DND-41 (cell line): Measurements from ENCODE around the gene TUBGCP3.

Experiments used
- EZH2 ChIP-seq: IDR thresholded peaks from 3 replicates; pipeline ENCODE4 v1.6.1; 2012; ENCODE audit warnings: borderline replicate concordance, low read depth, mild to moderate bottlenecking, moderate library complexity, low read length, inconsistent platforms; ENCODE audit not compliant: severe bottlenecking
- TF ChIP-seq, protein P1 (sequence below): IDR thresholded peaks from 2 replicates; pipeline ENCODE4 v1.5.1; 2012; ENCODE audit warnings: borderline replicate concordance, low read length, moderate library complexity, mild to moderate bottlenecking; ENCODE audit not compliant: poor library complexity, severe bottlenecking; ENCODE audit errors: extremely low read depth

DNA sequence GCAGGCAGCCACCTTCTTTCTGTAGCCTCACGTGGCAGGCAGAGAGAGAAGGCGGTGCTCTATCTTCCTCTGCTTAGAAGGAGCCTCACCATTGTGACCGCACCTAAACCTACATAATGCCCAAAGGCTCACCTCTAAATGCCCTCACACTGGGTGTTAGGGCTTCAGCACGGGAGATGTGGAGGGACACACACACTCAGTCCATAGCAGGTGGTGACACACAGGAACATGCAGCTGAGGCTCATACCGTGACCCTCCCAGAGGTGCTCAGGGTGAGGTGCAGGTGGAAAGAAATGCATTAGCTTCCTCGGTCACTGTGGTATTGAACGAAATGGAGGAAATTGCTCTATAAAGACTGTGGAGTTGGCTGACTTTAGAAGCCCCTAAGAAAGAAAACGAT, 37.7 kb upstream of the TUBGCP3 start:
- TF ChIP-seq, protein P1, sequence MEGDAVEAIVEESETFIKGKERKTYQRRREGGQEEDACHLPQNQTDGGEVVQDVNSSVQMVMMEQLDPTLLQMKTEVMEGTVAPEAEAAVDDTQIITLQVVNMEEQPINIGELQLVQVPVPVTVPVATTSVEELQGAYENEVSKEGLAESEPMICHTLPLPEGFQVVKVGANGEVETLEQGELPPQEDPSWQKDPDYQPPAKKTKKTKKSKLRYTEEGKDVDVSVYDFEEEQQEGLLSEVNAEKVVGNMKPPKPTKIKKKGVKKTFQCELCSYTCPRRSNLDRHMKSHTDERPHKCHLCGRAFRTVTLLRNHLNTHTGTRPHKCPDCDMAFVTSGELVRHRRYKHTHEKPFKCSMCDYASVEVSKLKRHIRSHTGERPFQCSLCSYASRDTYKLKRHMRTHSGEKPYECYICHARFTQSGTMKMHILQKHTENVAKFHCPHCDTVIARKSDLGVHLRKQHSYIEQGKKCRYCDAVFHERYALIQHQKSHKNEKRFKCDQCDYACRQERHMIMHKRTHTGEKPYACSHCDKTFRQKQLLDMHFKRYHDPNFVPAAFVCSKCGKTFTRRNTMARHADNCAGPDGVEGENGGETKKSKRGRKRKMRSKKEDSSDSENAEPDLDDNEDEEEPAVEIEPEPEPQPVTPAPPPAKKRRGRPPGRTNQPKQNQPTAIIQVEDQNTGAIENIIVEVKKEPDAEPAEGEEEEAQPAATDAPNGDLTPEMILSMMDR, result no peak
- no peak for TF ChIP-seq EZH2
